HepG2 (cell line): ENCODE data around the gene CA9. TPM values are rescaled to one million over a fixed set of nuclear protein-coding genes. Genes with fewer than 3 reads are reported as not detected.

ENCODE experiments used
- ATAC-seq: fragments of 200-7000 bp; cut with Tn5 transposase; 3 replicates; pipeline ENCODE4 v1.9.1; 2020; ENCODE audit warnings: mild to moderate bottlenecking, moderate library complexity
- BruUV-seq: library from RNA; stranded (reverse); fragments of 400-500 nt; replicated peaks from 2 replicates; lab custom pipeline; 2021; lab: Mats Ljungman, UMichigan
- CTCF ChIA-PET: fragments of 300-600 bp; formaldehyde crosslinking; extraction: SDS; loops from one replicate; lab custom pipeline; 2021; ENCODE audit warnings: low total read pairs, inconsistent platforms, low intra/inter-chr PET ratio; lab: Yijun Ruan, JAX
- POLR2A ChIA-PET: fragments of 350-600 bp; sonication (Branson Sonifier 250); formaldehyde crosslinking; loops from one replicate; lab custom pipeline; 2020; ENCODE audit warnings: antibody characterized with exemption, inconsistent platforms; lab: Yijun Ruan, JAX
- DNase-seq: peaks from one replicate; pipeline ENCODE4 v3.0.0-alpha.2; 2015; ENCODE audit warnings: low spot score
- FAIRE-seq: peaks from 3 replicates; lab custom pipeline; 2011; peaks lifted over from hg19 to GRCh38; lab: Jason Lieb, UNC
- H2AFZ ChIP-seq: one replicate; pipeline ENCODE4 v1.6.1; 2011; ENCODE audit warnings: low read length, inconsistent platforms
- H3K27ac ChIP-seq: fragments of 300-600 bp; 3 replicates; pipeline ENCODE4 v1.8.0; 2011; ENCODE audit warnings: mixed run types, mild to moderate bottlenecking, mixed read lengths, low read length, inconsistent platforms; ENCODE audit not compliant: insufficient read depth; ENCODE audit errors: extremely low read length
- H3K27me3 ChIP-seq, 2 experiments: fragments of 200-600 bp in 1 of 2; 2 replicates in 1 of 2; 3 replicates in 1 of 2; pipeline versions ENCODE4 v1.6.0 to v1.8.0; 2011; ENCODE audit warnings: low read length in 2 of 2, mild to moderate bottlenecking in 2 of 2, moderate library complexity in 2 of 2, inconsistent platforms in 1 of 2; ENCODE audit not compliant: insufficient read depth in 2 of 2, control insufficient read depth in 1 of 2
- H3K36me3 ChIP-seq, 2 experiments: fragments of 200-600 bp in 1 of 2; replicated peaks in 1 of 2; 2 replicates in 1 of 2; 3 replicates in 1 of 2; pipeline versions ENCODE4 v1.5.1 to v1.8.0; 2011; ENCODE audit warnings: low read length in 2 of 2, inconsistent platforms in 1 of 2; ENCODE audit not compliant: insufficient read depth in 2 of 2, control insufficient read depth in 1 of 2
- H3K4me1 ChIP-seq: 2 replicates; pipeline ENCODE4 v1.5.1; 2012; ENCODE audit warnings: low read length, inconsistent platforms; ENCODE audit not compliant: insufficient read depth
- H3K4me2 ChIP-seq: 2 replicates; pipeline ENCODE4 v1.6.0; 2011; ENCODE audit warnings: low read depth, low read length, inconsistent platforms
- H3K4me3 ChIP-seq, 3 experiments: fragments of 200-600 bp in 1 of 3; sonication (generic), shearing (Covaris generic) in 1 of 3; replicated peaks in 1 of 3; 2 replicates each; pipeline ENCODE4 v1.5.1; 2011 to 2016; ENCODE audit warnings: low read length in 3 of 3, inconsistent platforms in 2 of 3, low read depth in 2 of 3, mild to moderate bottlenecking in 2 of 3, control low read depth in 1 of 3, mixed read lengths in 1 of 3; ENCODE audit not compliant: insufficient read depth in 1 of 3
- H3K79me2 ChIP-seq: one replicate; pipeline ENCODE4 v1.6.1; 2011; ENCODE audit warnings: low read length, inconsistent platforms; ENCODE audit not compliant: insufficient read depth
- H3K9ac ChIP-seq: 2 replicates; pipeline ENCODE4 v1.6.0; 2011; ENCODE audit warnings: mild to moderate bottlenecking, low read depth, low read length, inconsistent platforms; ENCODE audit not compliant: insufficient read depth
- H3K9me3 ChIP-seq: 2 replicates; pipeline ENCODE4 v1.5.1; 2012; ENCODE audit warnings: mild to moderate bottlenecking, low read length
- H4K20me1 ChIP-seq: 2 replicates; pipeline ENCODE4 v1.6.0; 2011; ENCODE audit warnings: inconsistent platforms, mild to moderate bottlenecking, low read length, moderate library complexity; ENCODE audit not compliant: insufficient read depth
- PCBP1 ChIP-seq: fragments of 200-400 bp; formaldehyde crosslinking; IDR thresholded peaks from 2 replicates; pipeline ENCODE4 v1.6.1; 2017; ENCODE audit warnings: mild to moderate bottlenecking, low read depth, low read length, borderline replicate concordance
- PLRG1 ChIP-seq: fragments of 450-650 bp; conservative IDR thresholded peaks from 2 replicates; pipeline ENCODE4 v1.6.1; 2016
- ZNF318 ChIP-seq: sonication (generic); formaldehyde crosslinking; IDR thresholded peaks from 2 replicates; pipeline ENCODE4 v1.4.0; 2020; ENCODE audit warnings: mild to moderate bottlenecking, missing genetic modification reagents
- ZNF331 ChIP-seq: sonication (generic); formaldehyde crosslinking; IDR thresholded peaks from 2 replicates; pipeline ENCODE4 v1.4.0; 2020; ENCODE audit warnings: missing genetic modification reagents
- WGBS: methylation state at CpG from one replicate; pipeline ENCODE4 v1.1.6; 2017; ENCODE audit warnings: low lambda C conversion rate; 5-methylcytosine and 5-hydroxymethylcytosine counted together
- in situ Hi-C: cut with HindIII; loops from 2 replicates; pipeline ENCODE4 v1.10.0; 2017; ENCODE audit warnings: low pct_unique_long_range_greater_than_20kb; ENCODE audit not compliant: extremely low pct_ligation_motif_present
- intact Hi-C: fragments of 100-400 bp; cut with micrococcal nuclease; formaldehyde crosslinking; loops from one replicate; pipeline ENCODE4 v1.10.0; 2022; ENCODE audit not compliant: unreplicated experiment
- polyA plus RNA-seq, 8 experiments: library from polyadenylated mRNA; depleted of rRNA in 3 of 8; stranded (reverse) in 7 of 8; unstranded in 1 of 8; fragments of >200 nt; fragmentation: Illumina TruSeq in 4 of 8; extraction: Trizol in 4 of 8; gene quantifications; 2 replicates each; pipeline versions ENCODE4 v1.2.1 to v1.2.3, GENCODE V29; 2011 to 2016; ENCODE audit warnings: low read depth in 4 of 8, missing spikeins in 1 of 8, mixed read lengths in 1 of 8; ENCODE audit not compliant: insufficient read depth in 1 of 8
- total RNA-seq, 5 experiments: library from RNA; depleted of rRNA; stranded (reverse); fragments of >200 nt; fragmentation: Illumina TruSeq; extraction: Trizol; gene quantifications; 2 replicates each; pipeline ENCODE4 v1.2.3, GENCODE V29; 2016; ENCODE audit warnings: low read depth in 1 of 5
- TF ChIP-seq, protein P1 (sequence below): sonication (generic); formaldehyde crosslinking; IDR thresholded peaks from 2 replicates; pipeline ENCODE4 v1.4.0; 2020; ENCODE audit warnings: mild to moderate bottlenecking, low read depth, missing genetic modification reagents
- TF ChIP-seq, protein P2 (sequence below): sonication (generic); formaldehyde crosslinking; IDR thresholded peaks from 2 replicates; pipeline ENCODE4 v1.4.0; 2020; ENCODE audit warnings: missing genetic modification reagents, mild to moderate bottlenecking, borderline replicate concordance

Gene CA9
- total and polyA plus RNA-seq, 2 of the 13 experiments (the other 11 are each of a cell fraction or from before 2014, with no cell fraction given): 0.13 to 152 TPM

DNA sequence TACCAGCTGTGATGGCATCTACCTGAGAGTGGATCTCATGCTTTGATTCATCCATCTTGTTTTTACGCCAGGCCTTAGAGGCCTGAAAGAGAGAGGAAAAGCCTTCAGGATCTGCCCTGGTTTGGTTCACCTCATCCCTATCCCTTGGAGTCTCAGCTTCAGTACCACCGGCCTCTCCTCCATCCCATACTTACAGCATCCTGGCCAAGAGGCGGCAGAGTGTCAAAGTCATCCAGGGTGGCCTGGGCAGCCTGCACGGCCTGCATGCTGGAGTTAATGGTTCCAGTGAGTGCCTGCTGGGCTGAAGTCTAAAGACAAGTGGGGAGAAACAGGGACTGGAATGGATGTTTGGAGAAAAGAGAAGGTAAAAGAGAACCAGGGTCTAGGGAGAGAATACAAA lies 45.8 kb downstream of the CA9 start:
- Histone ChIP-seq H2AFZ (no peak overlapping the region), H3K27ac (no peak overlapping the region), H3K4me3 (no peak overlapping the region), H3K27me3 (no peaks in the 10 kb centered on the region), H3K79me2 (no peaks in the 10 kb centered on the region), H3K9me3 (no peaks in the 10 kb centered on the region), H3K4me1 (no peaks in the 10 kb centered on the region), H3K4me2 (no peak overlapping the region), H3K9ac (no peak overlapping the region), H4K20me1 (no peaks in the 10 kb centered on the region), H3K36me3 (peaks cover 66 to 95% of the 10 kb centered on the region in 2 experiments)
- POLR2A ChIA-PET: no interaction called here
- FAIRE-seq: no peak
- TSS peak; percentile 20 for BruUV-seq
- no peak for ATAC-seq
- DNase-seq: no peak
- 98% methylated on average over 4 of the region's 4 CpGs for WGBS
- in situ Hi-C loops (no loop called here), intact Hi-C loops (no loop called here)
- CTCF ChIA-PET: no interaction called here
- TF ChIP-seq PLRG1 (no peak), ZNF331 (CRISPR knock-in tag) (no peak)
- TF ChIP-seq, protein P1, sequence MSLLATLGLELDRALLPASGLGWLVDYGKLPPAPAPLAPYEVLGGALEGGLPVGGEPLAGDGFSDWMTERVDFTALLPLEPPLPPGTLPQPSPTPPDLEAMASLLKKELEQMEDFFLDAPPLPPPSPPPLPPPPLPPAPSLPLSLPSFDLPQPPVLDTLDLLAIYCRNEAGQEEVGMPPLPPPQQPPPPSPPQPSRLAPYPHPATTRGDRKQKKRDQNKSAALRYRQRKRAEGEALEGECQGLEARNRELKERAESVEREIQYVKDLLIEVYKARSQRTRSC: no peak

- Histone ChIP-seq H3K4me1 (peaks cover 23% of the 10 kb centered on the region), H3K27me3 (no peaks in the 10 kb centered on the region), H3K4me3 (no peak overlapping the region), H3K36me3 (peaks cover 41 to 77% of the 10 kb centered on the region in 2 experiments), H3K27ac (no peak overlapping the region), H3K79me2 (peaks cover 20% of the 10 kb centered on the region), H3K9ac (no peak overlapping the region), H3K9me3 (no peaks in the 10 kb centered on the region), H4K20me1 (peaks cover 5% of the 10 kb centered on the region; the same call in 1 of the 2 replicates), H2AFZ (no peak overlapping the region), H3K4me2 (no peak overlapping the region)
- FAIRE-seq (no peak), ATAC-seq (no peak), DNase-seq (no peak)
- POLR2A ChIA-PET: no interaction called here
- CTCF ChIA-PET: no interaction called here
- in situ Hi-C loops: no loop called here
- no TSS peak for BruUV-seq
- WGBS: 89% methylated on average over 2 of the region's 2 CpGs
- intact Hi-C loops: no loop called here
- TF ChIP-seq, protein P2, sequence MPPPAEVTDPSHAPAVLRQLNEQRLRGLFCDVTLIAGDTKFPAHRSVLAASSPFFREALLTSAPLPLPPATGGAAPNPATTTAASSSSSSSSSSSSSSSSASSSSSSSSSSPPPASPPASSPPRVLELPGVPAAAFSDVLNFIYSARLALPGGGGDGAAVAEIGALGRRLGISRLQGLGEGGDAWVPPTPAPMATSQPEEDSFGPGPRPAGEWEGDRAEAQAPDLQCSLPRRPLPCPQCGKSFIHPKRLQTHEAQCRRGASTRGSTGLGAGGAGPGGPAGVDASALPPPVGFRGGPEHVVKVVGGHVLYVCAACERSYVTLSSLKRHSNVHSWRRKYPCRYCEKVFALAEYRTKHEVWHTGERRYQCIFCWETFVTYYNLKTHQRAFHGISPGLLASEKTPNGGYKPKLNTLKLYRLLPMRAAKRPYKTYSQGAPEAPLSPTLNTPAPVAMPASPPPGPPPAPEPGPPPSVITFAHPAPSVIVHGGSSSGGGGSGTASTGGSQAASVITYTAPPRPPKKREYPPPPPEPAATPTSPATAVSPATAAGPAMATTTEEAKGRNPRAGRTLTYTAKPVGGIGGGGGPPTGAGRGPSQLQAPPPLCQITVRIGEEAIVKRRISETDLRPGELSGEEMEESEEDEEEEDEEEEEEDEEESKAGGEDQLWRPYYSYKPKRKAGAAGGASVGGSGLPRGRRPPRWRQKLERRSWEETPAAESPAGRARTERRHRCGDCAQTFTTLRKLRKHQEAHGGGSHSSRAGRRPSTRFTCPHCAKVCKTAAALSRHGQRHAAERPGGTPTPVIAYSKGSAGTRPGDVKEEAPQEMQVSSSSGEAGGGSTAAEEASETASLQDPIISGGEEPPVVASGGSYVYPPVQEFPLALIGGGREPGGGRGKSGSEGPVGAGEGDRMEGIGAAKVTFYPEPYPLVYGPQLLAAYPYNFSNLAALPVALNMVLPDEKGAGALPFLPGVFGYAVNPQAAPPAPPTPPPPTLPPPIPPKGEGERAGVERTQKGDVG: no peak
- no peak for TF ChIP-seq ZNF318
- TF ChIP-seq PCBP1: no peak
These were observed 49.7 kb downstream of the CA9 start for GRCh38 chr9:35723426-35723825.
